ENCODE measurements around the gene POMZP3. TPM values are rescaled to one million over a fixed set of nuclear protein-coding genes. Genes with fewer than 3 reads are reported as not detected.
A peak's percentile ranks its signal among the peaks of the same experiment; 100 is the strongest.
"Not testable (repeated sequence)": the region's sequence is repeated elsewhere in the genome, so short reads cannot be mapped to it uniquely, and the experiment has no call there.

Gene POMZP3
- total RNA-seq, 1 donor from 2014 or later = 9.8 TPM

GRCh38 chr7:76586585-76587315 lies 40.3 kb downstream of the POMZP3 start:
- DNase-seq (ENCODE audit: low spot score in 2 of 2); H3K27me3 ChIP-seq; H3K4me3 ChIP-seq; H3K4me1 ChIP-seq; H3K36me3 ChIP-seq; H3K9me3 ChIP-seq; intact Hi-C loops (cut with DNase I): not testable (repeated sequence)
- H3K27ac ChIP-seq = peak overlapping the region in 1 of 2 donors; percentile 34

DNA sequence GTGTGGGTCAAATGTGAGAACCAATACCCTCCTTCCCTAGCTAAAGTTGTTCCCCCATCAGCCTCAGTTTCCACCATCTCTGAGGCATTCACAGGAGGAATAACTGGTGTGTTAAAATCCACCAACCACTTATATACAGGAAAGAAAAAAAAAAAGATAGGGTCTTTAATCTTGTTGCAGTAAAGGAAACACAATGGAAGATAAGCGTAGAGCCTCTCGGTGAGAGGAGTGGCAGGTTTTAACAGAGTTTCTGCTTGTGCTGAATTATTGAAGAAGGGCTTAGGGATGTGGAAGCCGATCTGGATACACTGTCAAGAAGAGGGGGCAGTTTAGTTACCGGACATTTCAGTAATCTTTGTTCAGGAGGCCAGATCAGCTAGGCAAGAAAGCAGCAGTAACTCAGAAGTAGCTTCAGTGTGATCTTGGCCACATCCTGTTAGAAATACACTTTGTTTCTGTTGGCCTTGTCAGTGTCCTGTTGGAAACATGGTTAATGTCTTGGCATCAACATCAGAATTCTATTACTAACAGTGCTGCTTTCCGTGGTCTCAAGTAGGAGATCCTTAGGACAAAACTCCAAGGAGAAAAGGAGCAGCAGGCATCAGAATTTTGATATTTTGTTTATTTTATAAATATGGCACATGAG lies 43.3 kb downstream of the POMZP3 start:
- H3K36me3 ChIP-seq; H3K27me3 ChIP-seq; H3K9me3 ChIP-seq; H3K4me1 ChIP-seq; DNase-seq (ENCODE audit: low spot score in 2 of 2); intact Hi-C loops (cut with DNase I): not testable (repeated sequence)
- Histone ChIP-seq H3K4me3 (peak overlapping the region; percentile 36 to 44), H3K27ac (peak overlapping the region; percentile 79 to 86)

DNA sequence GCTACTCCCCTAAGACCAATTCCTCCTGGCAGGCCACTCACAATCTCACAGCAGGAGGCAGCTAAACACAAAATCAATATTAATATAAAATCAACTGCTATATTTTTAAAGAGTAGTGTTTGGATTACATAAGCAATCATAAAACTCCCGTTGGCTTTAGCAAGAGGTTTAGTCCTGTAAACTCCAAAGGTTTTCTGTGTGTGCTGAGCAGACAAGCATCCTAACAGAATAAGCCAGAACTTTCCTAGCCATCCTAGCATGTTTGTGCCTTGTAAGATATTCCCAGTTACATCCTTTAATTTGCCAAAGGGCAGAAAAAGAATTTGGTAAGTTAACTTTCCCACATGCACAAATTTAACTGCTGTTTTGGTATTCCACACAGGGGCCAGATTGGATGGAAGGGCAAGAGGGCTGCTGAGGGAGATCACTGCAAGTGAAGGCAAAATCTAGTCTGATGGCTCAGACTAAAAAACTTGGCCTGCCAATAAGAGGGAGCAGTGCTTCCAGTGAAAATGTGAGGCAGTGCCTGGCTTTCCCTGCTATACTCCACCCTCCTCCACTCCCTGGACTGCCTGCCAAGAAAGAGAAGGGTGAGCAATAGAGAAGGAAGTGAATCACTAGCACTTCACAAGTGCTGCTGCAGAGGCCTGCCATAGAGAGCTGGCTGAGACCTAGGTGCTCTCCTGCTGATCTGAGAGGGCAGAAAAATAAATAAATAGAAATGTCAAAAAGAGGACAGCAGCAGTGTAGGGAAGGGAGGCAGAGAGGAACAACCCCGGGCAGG lies 44.0 kb downstream of the POMZP3 start:
- H3K36me3 ChIP-seq; H3K4me1 ChIP-seq; intact Hi-C loops (cut with DNase I); H3K27me3 ChIP-seq; H3K9me3 ChIP-seq: not testable (repeated sequence)
- H3K4me3 ChIP-seq = peak overlapping the region; percentile 36 to 44
- peak overlapping the region; percentile 79 to 86 for H3K27ac ChIP-seq
- peak; percentile 77 to 95 for DNase-seq (ENCODE audit: low spot score in 2 of 2)

DNA sequence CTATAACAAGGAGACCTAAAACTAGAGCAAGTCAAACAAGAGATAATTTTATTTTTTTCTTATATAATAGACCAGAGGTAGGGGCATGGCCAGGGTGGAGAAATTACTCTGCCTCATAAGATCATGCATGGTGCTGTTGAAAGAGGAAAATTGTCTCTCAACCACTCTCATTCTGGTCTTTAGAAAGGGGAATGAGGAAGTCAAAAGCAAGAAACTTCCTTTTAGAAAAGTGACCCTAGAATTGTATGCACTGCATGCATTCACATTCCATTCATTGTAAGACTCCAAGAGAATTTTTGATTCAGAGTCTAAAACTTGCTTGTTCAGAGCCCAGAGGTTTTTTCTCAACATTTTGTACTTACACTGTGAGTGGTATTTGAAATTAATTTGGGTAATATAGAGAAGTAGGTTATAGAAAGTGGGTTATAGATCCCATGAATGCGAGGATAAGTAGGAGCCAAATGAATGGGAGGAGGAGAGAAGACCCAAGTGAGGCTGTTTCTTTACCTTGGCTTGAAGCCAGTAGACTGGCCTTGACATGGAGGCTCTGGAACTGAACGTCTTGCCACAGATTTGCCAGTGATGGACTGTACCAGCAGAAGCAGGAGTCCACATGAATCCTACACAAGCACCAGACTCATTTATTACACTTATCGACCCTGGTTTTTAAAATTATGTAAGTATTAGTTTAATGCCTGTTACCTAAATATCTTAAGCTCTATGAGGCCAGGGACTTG lies 51.0 kb downstream of the POMZP3 start:
- intact Hi-C loops (cut with DNase I); H3K4me3 ChIP-seq; H3K4me1 ChIP-seq; H3K27me3 ChIP-seq; H3K36me3 ChIP-seq; DNase-seq (ENCODE audit: low spot score in 2 of 2); H3K9me3 ChIP-seq; H3K27ac ChIP-seq: not testable (repeated sequence)

- DNase-seq (ENCODE audit: low spot score in 2 of 2); H3K27ac ChIP-seq; H3K4me1 ChIP-seq; H3K9me3 ChIP-seq; intact Hi-C loops (cut with DNase I); H3K4me3 ChIP-seq; H3K27me3 ChIP-seq; H3K36me3 ChIP-seq: not testable (repeated sequence)
These were observed 51.6 kb downstream of the POMZP3 start for GRCh38 chr7:76575431-76575830.

- H3K27me3 ChIP-seq; H3K27ac ChIP-seq; H3K4me1 ChIP-seq; intact Hi-C loops (cut with DNase I); DNase-seq (ENCODE audit: low spot score in 2 of 2); H3K4me3 ChIP-seq; H3K36me3 ChIP-seq; H3K9me3 ChIP-seq: not testable (repeated sequence)
These were observed 54.8 kb downstream of the POMZP3 start for GRCh38 chr7:76572296-76572695.

GRCh38 chr7:76570324-76570775 lies 56.7 kb downstream of the POMZP3 start:
- intact Hi-C loops (cut with DNase I); H3K4me1 ChIP-seq; H3K9me3 ChIP-seq; H3K36me3 ChIP-seq; H3K27me3 ChIP-seq; H3K27ac ChIP-seq; H3K4me3 ChIP-seq; DNase-seq (ENCODE audit: low spot score in 2 of 2): not testable (repeated sequence)

DNA sequence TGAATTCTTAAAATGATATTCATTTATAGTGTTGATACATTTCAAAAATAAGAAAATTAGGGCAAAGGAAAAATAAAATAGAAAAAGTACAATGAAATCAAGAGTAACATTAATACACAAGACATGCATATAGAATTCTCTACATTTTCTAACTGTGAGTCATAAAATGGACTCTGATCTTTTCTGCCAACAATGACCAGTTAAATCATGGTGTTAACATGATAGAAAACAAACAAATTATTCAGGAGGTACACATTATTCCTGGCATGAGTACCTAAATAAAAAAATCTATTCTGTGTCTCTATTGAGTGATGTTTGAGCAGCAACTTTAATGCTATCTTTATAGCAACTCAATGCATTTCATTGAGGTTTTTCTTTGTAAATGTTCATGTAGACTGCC lies 58.3 kb downstream of the POMZP3 start:
- H3K4me3 ChIP-seq; H3K9me3 ChIP-seq; DNase-seq (ENCODE audit: low spot score in 2 of 2); H3K36me3 ChIP-seq; intact Hi-C loops (cut with DNase I); H3K4me1 ChIP-seq; H3K27me3 ChIP-seq; H3K27ac ChIP-seq: not testable (repeated sequence)

- H3K27me3 ChIP-seq; intact Hi-C loops (cut with DNase I); DNase-seq (ENCODE audit: low spot score in 2 of 2); H3K36me3 ChIP-seq; H3K27ac ChIP-seq; H3K4me1 ChIP-seq; H3K9me3 ChIP-seq; H3K4me3 ChIP-seq: not testable (repeated sequence)
These were observed 59.3 kb downstream of the POMZP3 start for GRCh38 chr7:76567753-76568152.

DNA sequence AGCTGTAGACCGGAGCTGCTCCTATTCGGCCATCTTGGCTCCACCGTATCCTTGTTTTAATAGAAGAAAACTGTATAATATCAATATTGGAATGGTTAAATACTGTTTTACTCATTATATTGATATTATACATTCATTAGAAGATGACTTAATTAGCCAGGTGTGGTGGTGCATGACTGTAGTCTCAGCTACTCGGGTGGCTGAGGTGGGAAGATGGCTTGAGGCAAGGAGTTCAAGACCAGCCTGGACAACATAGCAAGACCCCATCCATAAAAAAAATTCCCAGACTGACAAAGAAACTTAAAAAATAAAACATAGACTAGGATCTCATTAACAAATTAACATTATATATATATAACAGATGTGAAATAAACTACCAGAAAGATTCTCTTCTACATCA lies 59.8 kb downstream of the POMZP3 start:
- H3K4me1 ChIP-seq; H3K9me3 ChIP-seq; intact Hi-C loops (cut with DNase I); H3K27me3 ChIP-seq; H3K36me3 ChIP-seq; DNase-seq (ENCODE audit: low spot score in 2 of 2); H3K27ac ChIP-seq; H3K4me3 ChIP-seq: not testable (repeated sequence)

DNA sequence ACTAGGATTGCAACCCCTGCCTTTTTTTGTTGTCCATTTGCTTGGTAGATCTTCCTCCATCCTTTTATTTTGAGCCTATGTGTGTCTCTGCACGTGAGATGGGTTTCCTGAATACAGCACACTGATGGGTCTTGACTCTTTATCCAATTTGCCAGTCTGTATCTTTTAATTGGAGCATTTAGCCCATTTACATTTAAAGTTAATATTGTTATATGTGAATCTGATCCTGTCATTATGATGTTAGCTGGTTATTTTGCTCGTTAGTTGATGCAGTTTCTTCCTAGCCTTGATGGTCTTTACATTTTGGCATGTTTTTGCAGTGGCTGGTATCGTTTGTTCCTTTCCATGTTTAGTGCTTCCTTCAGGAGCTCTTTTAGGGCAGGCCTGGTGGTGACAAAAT lies 62.1 kb downstream of the POMZP3 start:
- H3K9me3 ChIP-seq; DNase-seq (ENCODE audit: low spot score in 2 of 2); H3K36me3 ChIP-seq; H3K4me3 ChIP-seq; H3K4me1 ChIP-seq; H3K27ac ChIP-seq; intact Hi-C loops (cut with DNase I); H3K27me3 ChIP-seq: not testable (repeated sequence)

DNA sequence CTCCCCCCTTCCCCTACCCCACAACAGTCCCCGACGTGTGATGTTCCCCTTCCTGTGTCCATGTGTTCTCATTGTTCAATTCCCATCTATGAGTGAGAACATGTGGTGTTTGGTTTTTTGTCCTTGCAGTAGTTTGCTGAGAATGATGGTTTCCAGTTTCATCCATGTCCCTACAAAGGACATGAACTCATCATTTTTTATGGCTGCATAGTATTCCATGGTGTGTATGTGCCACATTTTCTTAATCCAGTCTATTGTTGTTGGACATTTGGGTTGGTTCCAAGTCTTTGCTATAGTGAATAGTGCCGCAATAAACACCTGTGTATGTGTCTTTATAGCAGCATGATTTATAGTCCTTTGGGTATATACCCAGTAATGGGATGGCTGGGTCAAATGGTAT lies 65.7 kb downstream of the POMZP3 start:
- H3K36me3 ChIP-seq; H3K4me3 ChIP-seq; H3K4me1 ChIP-seq; intact Hi-C loops (cut with DNase I); DNase-seq (ENCODE audit: low spot score in 2 of 2); H3K27ac ChIP-seq; H3K27me3 ChIP-seq; H3K9me3 ChIP-seq: not testable (repeated sequence)

DNA sequence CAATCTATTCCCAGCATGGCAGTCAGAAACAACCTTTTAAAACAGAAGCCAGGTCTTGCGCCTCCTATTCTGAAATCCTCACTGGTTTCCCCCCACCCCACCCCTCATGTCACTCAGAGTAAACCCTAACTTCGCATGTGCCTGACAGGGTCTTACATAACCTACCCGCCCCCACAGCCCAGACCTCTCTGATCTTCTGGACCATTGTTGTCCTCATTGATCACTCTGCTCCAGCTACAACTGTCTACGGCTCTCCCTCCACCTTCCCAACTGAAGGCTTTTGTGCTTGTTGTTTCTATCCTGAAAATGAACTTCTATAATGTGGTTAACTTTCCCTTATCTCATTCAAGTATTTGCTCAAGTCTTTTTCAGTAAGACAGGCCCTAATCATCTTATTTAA lies 66.9 kb downstream of the POMZP3 start:
- intact Hi-C loops (cut with DNase I); H3K27me3 ChIP-seq; H3K4me1 ChIP-seq; H3K4me3 ChIP-seq; H3K36me3 ChIP-seq; DNase-seq (ENCODE audit: low spot score in 2 of 2); H3K9me3 ChIP-seq; H3K27ac ChIP-seq: not testable (repeated sequence)

All from ascending aorta (tissue), 2 donors.